ENCODE results near the gene SYT14. TPM values are rescaled to one million over a fixed set of nuclear protein-coding genes. Genes with fewer than 3 reads are reported as not detected.
"Not testable (repeated sequence)": the region's sequence is repeated elsewhere in the genome, so short reads cannot be mapped to it uniquely, and the experiment has no call there.

The SYT14 gene
- total RNA-seq, 8 experiments from 2014 or later: 6.6 to 17.8 (median 14.1) TPM

DNA sequence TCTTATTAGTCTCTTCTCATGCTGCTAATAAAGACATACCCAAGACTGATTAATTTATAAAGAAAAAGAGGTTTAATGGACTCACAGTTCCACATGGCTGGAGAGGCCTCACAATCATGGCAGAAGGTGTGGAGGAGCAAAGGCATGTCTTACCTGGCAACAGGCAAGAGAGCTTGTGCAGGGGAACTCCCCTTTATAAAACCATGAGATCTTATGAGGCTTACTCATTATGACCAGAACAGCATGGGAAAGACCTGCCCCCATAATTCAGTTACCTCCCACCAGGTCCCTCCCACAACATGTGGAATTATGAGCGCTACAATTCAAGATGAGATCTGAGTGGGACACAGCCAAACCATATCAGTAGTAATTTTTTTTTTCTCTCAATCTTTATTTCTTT is 33.2 kb upstream of the SYT14 start:
- H3K4me3 ChIP-seq; in situ Hi-C loops (cut with MboI; ENCODE audit: low pct_unique_long_range_greater_than_20kb in 2 of 9, low sequenced_read_pairs in 9 of 9, unreplicated experiment in 9 of 9); ATAC-seq (replicated peaks in 6 of 8); H3K27ac ChIP-seq; H3K4me1 ChIP-seq (replicated peaks in 1 of 2): not testable (repeated sequence)
- 80 to 100% (median 90%) methylated on average over 1 of the region's 1 CpG; no CpG with 5 or more reads in 6 of the 10 experiments for WGBS, 10 experiments

DNA sequence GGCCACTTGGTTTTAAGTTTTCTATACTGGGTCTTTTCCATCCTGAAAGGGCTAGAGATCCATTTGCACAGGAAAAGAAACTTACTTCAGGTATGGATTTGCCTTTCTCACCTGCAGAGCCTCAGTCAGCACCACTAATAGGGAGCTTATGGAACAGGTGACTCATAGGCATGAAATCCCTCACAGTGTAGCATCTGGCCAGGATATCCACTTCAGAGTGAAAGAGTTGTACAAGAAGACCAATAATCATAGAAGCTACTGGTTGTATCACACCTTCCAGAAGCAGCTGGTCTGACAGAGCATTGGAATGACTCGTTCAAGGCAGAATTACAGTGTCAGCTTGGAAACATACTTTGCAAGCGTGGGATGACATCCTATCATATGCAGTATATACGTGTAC is 26.3 kb upstream of the SYT14 start:
- H3K4me3 ChIP-seq: no peak overlapping the region
- in situ Hi-C loops (cut with MboI; ENCODE audit: low pct_unique_long_range_greater_than_20kb in 2 of 9, low sequenced_read_pairs in 9 of 9, unreplicated experiment in 9 of 9): no loop called here
- ATAC-seq (replicated peaks in 6 of 8): no peak
- H3K4me1 ChIP-seq (replicated peaks in 1 of 2): no peaks in the 10 kb centered on the region
- H3K27ac ChIP-seq: no peak overlapping the region
- WGBS, 10 experiments: 100% methylated on average over 1 of the region's 3 CpGs; no CpG with 5 or more reads in 9 of the 10 experiments

DNA sequence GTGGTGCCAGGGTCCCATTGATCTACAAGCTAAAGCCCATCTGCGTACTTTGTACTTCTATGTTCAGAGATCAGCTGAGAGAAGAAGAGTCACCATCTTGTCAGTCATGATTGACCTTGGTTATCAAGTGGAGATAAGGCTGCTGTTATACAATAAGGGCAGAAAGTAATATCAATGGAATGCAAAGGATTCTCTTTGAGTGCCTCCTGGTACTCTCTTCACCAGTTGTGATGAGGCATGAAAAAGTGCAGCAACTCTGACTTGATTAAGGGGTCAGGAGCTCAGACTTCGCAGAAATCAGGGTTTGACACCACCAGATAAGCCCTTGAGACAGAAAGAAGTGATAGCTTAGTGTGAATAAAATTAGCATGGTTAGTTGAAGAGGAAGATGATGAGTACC is 25.7 kb upstream of the SYT14 start:
- Histone ChIP-seq H3K4me1 (replicated peaks in 1 of 2) (no peaks in the 10 kb centered on the region), H3K27ac (no peak overlapping the region), H3K4me3 (no peak overlapping the region)
- 0 to 60% methylated on average over 1 of the region's 2 CpGs; no CpG with 5 or more reads in 8 of the 10 experiments for WGBS, 10 experiments
- in situ Hi-C loops (cut with MboI; ENCODE audit: low pct_unique_long_range_greater_than_20kb in 2 of 9, low sequenced_read_pairs in 9 of 9, unreplicated experiment in 9 of 9): no loop called here
- ATAC-seq (replicated peaks in 6 of 8): no peak

DNA sequence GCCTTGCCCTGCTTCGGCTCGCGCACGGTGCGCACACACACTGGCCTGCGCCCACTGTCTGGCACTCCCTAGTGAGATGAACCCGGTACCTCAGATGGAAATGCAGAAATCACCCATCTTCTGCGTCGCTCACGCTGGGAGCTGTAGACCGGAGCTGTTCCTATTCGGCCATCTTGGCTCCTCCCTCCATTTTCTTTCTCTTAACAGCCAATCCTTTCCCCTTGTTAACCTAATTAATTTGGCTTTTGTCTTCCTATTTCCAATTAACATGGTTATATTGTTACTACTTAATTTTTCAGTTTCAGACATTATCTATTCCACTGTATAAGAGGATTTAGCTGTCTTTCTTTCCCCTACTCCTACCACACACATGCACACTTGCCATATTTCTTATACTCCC is 18.4 kb upstream of the SYT14 start:
- H3K4me1 ChIP-seq (replicated peaks in 1 of 2); in situ Hi-C loops (cut with MboI; ENCODE audit: low pct_unique_long_range_greater_than_20kb in 2 of 9, low sequenced_read_pairs in 9 of 9, unreplicated experiment in 9 of 9); ATAC-seq (replicated peaks in 6 of 8); H3K4me3 ChIP-seq; H3K27ac ChIP-seq: not testable (repeated sequence)
- 51 to 100% (median 78%) methylated on average over 1 to 5 of the region's 12 CpGs; no CpG with 5 or more reads in 6 of the 10 experiments for WGBS, 10 experiments

DNA sequence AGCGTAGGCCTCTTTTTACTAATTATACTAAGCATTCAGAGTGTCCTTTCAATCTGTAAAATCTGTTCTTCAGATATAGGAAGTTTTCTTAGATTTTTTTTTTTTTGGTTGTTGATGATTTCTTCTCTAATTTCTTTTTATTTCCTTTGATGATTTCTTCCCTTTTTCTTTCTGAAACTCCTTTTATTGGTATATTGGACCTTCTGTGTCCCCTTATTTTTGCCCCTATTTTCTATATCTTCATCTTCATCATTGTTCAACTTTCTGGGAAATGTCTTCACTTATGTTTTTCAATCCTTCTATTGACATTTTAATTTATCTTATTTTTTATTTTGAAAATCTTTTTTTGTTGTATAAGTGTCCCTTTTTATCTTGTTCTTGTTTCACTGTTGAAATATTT is 17.2 kb upstream of the SYT14 start:
- no peak overlapping the region for H3K4me3 ChIP-seq
- ATAC-seq (replicated peaks in 6 of 8): no peak
- in situ Hi-C loops (cut with MboI; ENCODE audit: low pct_unique_long_range_greater_than_20kb in 2 of 9, low sequenced_read_pairs in 9 of 9, unreplicated experiment in 9 of 9): no loop called here
- no peak overlapping the region for H3K27ac ChIP-seq
- WGBS, 10 experiments: 81 to 100% (median 98%) methylated on average over 1 of the region's 1 CpG; no CpG with 5 or more reads in 2 of the 10 experiments
- no peaks in the 10 kb centered on the region for H3K4me1 ChIP-seq (replicated peaks in 1 of 2)

DNA sequence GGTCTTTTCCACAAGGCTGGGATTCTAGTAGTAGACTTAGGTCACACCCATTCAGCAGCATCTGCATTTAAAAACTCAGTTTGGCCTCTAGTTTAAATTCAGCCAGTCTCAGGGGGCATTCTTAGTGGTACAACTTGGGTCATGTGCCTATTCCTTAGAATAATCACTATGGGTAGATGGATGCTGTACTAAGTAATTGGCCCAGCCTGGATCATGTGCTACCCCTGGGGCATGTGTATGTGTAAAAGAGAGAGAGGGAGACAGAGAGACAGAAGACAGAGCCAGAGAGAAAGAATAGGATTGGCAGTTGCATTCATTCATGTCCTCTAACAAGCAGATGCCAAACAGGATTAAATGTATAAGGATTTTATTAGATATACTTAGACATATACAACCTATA is 13.6 kb upstream of the SYT14 start:
- in situ Hi-C loops (cut with MboI; ENCODE audit: low pct_unique_long_range_greater_than_20kb in 2 of 9, low sequenced_read_pairs in 9 of 9, unreplicated experiment in 9 of 9): no loop called here
- H3K4me3 ChIP-seq: no peak overlapping the region
- H3K4me1 ChIP-seq (replicated peaks in 1 of 2): no peaks in the 10 kb centered on the region
- no peak overlapping the region for H3K27ac ChIP-seq
- peak in 3 of 8 experiments; percentile 14 to 70 (median 66) for ATAC-seq (replicated peaks in 6 of 8)

DNA sequence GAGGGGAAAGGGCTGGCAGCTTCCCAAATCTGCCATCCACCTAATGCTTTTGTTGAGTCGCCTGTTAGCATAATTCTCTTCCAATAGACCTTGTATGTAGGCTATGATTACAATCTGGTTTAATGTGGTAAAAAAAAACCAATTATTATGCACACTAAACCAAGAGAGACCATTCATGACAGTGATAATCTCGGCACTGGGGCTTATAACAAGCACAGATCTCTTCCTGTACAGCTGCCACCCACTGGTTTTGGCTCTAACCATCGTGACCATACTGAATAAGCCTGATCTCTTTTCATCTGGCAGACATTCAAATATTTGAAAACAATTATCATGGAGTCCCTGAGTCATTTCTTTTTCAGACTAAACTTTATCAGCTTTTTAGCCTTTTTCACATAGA is 12.0 kb upstream of the SYT14 start:
- no peak overlapping the region for H3K4me3 ChIP-seq
- WGBS, 10 experiments: 0 to 69% (median 38%) methylated on average over 1 to 3 of the region's 3 CpGs; no CpG with 5 or more reads in 1 of the 10 experiments
- no peak overlapping the region for H3K27ac ChIP-seq
- in situ Hi-C loops (cut with MboI; ENCODE audit: low pct_unique_long_range_greater_than_20kb in 2 of 9, low sequenced_read_pairs in 9 of 9, unreplicated experiment in 9 of 9): no loop called here
- ATAC-seq (replicated peaks in 6 of 8): peak in 3 of 8 experiments; percentile 26 to 88 (median 87)
- H3K4me1 ChIP-seq (replicated peaks in 1 of 2): no peaks in the 10 kb centered on the region

DNA sequence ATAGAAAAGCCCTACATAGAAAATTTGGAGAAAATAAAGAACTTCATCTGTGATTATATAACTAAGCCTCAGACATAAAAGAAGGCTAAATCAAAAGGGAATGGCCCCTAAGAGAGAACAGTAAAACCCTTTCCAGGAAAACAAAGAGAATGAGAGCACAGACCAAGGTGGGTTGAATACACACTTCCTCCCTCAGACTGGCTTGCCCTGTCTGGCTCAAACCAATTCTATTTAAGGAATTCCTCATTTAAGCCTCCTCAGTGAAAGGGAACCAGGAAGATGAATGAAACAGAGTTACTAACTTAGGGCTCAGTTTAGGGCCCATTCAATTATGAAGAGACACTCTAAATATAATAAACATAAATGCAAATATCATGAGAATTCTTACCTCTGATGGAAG is 10.6 kb upstream of the SYT14 start:
- Histone ChIP-seq H3K4me3 (no peak overlapping the region), H3K4me1 (replicated peaks in 1 of 2) (no peaks in the 10 kb centered on the region), H3K27ac (no peak overlapping the region)
- in situ Hi-C loops (cut with MboI; ENCODE audit: low pct_unique_long_range_greater_than_20kb in 2 of 9, low sequenced_read_pairs in 9 of 9, unreplicated experiment in 9 of 9): no loop called here
- ATAC-seq (replicated peaks in 6 of 8): no peak

DNA sequence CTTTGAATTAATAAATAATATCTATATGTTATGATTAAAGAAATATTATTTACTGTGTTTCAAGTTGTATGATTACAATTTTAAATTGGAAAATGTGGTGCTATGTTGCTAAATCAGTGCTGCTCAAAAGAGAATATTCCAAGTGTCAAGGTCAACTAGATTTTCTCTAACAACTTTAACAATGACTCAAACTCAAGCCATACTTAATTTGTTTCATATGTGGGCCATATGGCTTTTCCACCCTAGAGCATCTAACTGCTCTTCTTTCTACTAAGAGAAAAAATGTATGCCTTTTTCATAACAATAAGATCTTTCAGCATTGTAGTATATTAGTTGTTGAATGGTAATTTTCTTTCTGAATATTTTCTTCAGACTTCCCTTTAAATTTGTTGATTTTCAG is 8.3 kb upstream of the SYT14 start:
- H3K4me3 ChIP-seq: no peak overlapping the region
- no peak overlapping the region for H3K27ac ChIP-seq
- ATAC-seq (replicated peaks in 6 of 8): no peak
- in situ Hi-C loops (cut with MboI; ENCODE audit: low pct_unique_long_range_greater_than_20kb in 2 of 9, low sequenced_read_pairs in 9 of 9, unreplicated experiment in 9 of 9): no loop called here
- no peaks in the 10 kb centered on the region for H3K4me1 ChIP-seq (replicated peaks in 1 of 2)

DNA sequence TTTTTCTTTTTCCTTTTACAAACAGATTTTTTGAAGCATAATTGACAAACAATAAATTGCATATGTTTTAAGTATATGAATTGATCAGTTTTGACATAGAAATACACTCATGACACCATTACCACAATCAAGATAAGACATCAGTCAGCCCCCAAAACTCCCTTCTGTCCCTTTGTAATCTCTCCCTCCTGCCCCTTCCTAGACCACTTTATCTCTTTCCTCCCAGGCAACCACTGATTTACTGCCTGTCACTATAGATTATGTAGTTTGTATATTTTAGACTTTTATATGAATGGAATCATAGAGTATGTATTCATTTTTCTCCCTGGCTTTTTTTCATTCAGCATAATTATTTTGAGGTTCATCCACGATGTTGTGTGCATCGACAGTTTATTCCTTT is 6.9 kb upstream of the SYT14 start:
- no peak for ATAC-seq (replicated peaks in 6 of 8)

DNA sequence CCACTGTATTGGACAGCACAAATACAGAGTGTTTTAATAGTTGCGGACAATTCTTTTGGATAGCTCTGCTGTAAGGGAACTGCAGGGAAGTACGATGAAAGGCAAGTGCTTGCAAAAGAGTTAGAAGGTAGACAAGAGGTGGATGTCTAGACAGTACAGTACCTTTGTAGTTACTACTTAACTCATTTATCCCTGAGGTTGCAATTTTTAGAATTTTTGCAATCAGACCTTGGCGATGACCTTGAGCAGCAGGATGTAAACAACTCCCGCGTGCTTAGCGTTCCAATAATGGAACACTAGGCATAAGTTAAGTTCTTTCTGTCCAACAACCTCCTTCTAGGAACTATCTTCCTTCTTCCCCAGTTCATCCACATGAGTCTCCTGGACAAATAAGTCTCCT is 1.9 kb upstream of the SYT14 start:
- ATAC-seq (replicated peaks in 6 of 8): no peak

More for the DNA sequence above, 6.9 kb upstream of the SYT14 start:
- WGBS, 10 experiments: 21 to 97% (median 88%) methylated on average over 2 of the region's 2 CpGs; no CpG with 5 or more reads in 1 of the 10 experiments
- Histone ChIP-seq H3K4me1 (replicated peaks in 1 of 2) (no peaks in the 10 kb centered on the region), H3K4me3 (no peak overlapping the region), H3K27ac (no peak overlapping the region)
- in situ Hi-C loops (cut with MboI; ENCODE audit: low pct_unique_long_range_greater_than_20kb in 2 of 9, low sequenced_read_pairs in 9 of 9, unreplicated experiment in 9 of 9): no loop called here

DNA sequence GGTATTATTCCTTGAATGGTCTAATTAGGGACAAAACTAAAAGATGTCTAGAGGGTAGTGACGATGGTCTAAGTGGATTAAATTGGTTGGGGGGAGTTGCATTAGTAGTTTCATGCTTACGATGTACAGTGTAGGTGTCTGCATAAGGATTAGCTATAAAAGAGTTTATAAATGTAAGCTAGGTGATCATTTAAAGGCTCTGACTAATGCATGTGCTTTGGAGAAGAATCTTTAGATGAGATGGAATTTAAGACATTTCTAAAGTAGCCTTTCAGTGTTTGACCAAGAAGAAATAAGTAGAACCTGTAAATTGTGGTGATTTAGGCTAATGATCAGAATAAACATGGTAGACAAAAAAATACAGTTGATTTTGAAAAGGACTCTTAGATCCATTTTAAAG is 7.4 kb downstream of the SYT14 start:
- in situ Hi-C loops (cut with MboI; ENCODE audit: low pct_unique_long_range_greater_than_20kb in 2 of 9, low sequenced_read_pairs in 9 of 9, unreplicated experiment in 9 of 9): no loop called here
- 25 to 100% (median 63%) methylated on average over 2 of the region's 2 CpGs; no CpG with 5 or more reads in 1 of the 10 experiments for WGBS, 10 experiments
- no peak for ATAC-seq (replicated peaks in 6 of 8)
- H3K4me3 ChIP-seq: no peak overlapping the region
- H3K27ac ChIP-seq: no peak overlapping the region
- no peaks in the 10 kb centered on the region for H3K4me1 ChIP-seq (replicated peaks in 1 of 2)

More for the DNA sequence above, 1.9 kb upstream of the SYT14 start:
- H3K4me1 ChIP-seq (replicated peaks in 1 of 2): peaks cover 3 to 11% of the 10 kb centered on the region in 2 donors
- in situ Hi-C loops (cut with MboI; ENCODE audit: low pct_unique_long_range_greater_than_20kb in 2 of 9, low sequenced_read_pairs in 9 of 9, unreplicated experiment in 9 of 9): no loop called here
- no peak overlapping the region for H3K4me3 ChIP-seq
- WGBS, 10 experiments: 67 to 95% (median 85%) methylated on average over 1 to 6 of the region's 6 CpGs; no CpG with 5 or more reads in 1 of the 10 experiments
- no peak overlapping the region for H3K27ac ChIP-seq

DNA sequence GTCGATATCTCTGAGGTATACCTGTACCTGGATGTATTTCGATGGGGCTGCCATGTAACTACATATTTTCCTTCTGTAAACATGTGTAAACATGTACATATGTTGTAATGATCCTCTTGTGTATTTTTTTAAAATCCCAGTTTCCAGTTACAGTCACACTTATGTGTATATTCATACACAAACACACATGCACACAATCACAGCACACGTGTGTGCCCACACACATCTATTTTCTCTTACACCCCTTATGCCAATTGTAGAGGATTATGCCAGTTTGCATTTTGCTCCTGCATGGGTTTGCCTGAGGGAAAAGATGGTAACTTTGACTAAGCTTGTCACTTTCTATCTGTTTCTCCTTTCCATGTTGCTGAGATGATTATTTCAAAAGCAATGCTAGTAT is 10.1 kb downstream of the SYT14 start:
- 9 to 95% (median 73%) methylated on average over 1 to 3 of the region's 3 CpGs; no CpG with 5 or more reads in 2 of the 10 experiments for WGBS, 10 experiments
- in situ Hi-C loops (cut with MboI; ENCODE audit: low pct_unique_long_range_greater_than_20kb in 2 of 9, low sequenced_read_pairs in 9 of 9, unreplicated experiment in 9 of 9): no loop called here
- no peak for ATAC-seq (replicated peaks in 6 of 8)

DNA sequence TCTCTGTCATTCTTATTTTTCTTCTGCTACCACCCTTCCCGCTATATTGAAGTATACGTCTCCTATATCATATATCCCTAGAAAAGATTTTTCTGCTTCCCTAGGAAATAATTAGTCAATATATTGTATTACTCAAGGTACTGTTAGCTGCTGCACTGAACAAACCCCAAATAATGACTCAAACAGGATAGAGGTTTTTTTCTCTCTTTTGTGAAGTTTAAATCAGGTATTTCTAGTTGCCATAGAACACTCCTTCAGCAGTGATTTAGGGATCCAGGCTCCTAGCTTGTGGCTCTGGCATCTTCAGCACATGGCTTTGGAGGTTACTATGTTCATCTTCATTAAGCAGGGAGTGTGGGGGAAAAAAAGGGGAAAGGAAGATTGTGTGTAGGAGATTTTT is 18.1 kb downstream of the SYT14 start:
- whole genome bisulfite sequencing, 10 experiments: 85 to 100% (median 100%) methylated on average over 2 of the region's 2 CpGs; no CpG with 5 or more reads in 1 of the 10 experiments
- in situ Hi-C loops (cut with MboI; ENCODE audit: low pct_unique_long_range_greater_than_20kb in 2 of 9, low sequenced_read_pairs in 9 of 9, unreplicated experiment in 9 of 9): no loop called here

More for the DNA sequence above, 10.1 kb downstream of the SYT14 start:
- Histone ChIP-seq H3K4me1 (replicated peaks in 1 of 2) (no peaks in the 10 kb centered on the region), H3K4me3 (no peak overlapping the region), H3K27ac (no peak overlapping the region)

More for the DNA sequence above, 18.1 kb downstream of the SYT14 start:
- H3K27ac ChIP-seq: no peak overlapping the region
- ATAC-seq (replicated peaks in 6 of 8): no peak
- no peaks in the 10 kb centered on the region for H3K4me1 ChIP-seq (replicated peaks in 1 of 2)
- H3K4me3 ChIP-seq: no peak overlapping the region

All from motor neuron (in vitro differentiated cells).